GM12878 (cell line): Measurements from ENCODE around the gene DLEC1.

Source experiments
- CEBPB ChIP-seq, 2 experiments: fragments of 150-350 bp in 1 of 2; IDR thresholded peaks; 2 replicates each; pipeline ENCODE4 v1.6.1; 2012 to 2014; ENCODE audit warnings: low read depth in 2 of 2, low read length in 2 of 2, borderline replicate concordance in 1 of 2, inconsistent platforms in 1 of 2
- EED ChIP-seq: sonication (generic); IDR thresholded peaks from 2 replicates; pipeline ENCODE4 v1.6.1; 2016; ENCODE audit warnings: antibody characterized with exemption, low read depth
- SREBF2 ChIP-seq: IDR thresholded peaks from 2 replicates; pipeline ENCODE4 v1.6.1; 2012; ENCODE audit warnings: mild to moderate bottlenecking, low read length

- TF ChIP-seq EED (no peak), CEBPB (IDR thresholded peaks at IDR 0.05; ENCODE audit: borderline replicate concordance in 1 of 2, low read depth in 2 of 2, low read length in 2 of 2) (no peak), SREBF2 (no peak)
These were observed 81.0 kb downstream of the DLEC1 start for GRCh38 chr3:38119821-38120692.
